Activated CD8-positive, alpha-beta memory T cell treated with anti-CD3 and anti-CD28 coated beads for 48 hours (primary cell): ENCODE data around the gene CDC42EP4.
A peak's percentile ranks its signal among the peaks of the same experiment; 100 is the strongest.

Experiments used
- DNase-seq, 3 experiments: peaks; one replicate each; pipeline ENCODE4 v3.0.0-alpha.2; 2020; ENCODE audit warnings: low read depth in 2 of 3, low spot score in 2 of 3

Gene CDC42EP4

GRCh38 chr17:73261952-73262675 lies 49.7 kb downstream of the CDC42EP4 start:
- DNase-seq = no peak

- DNase-seq = no peak
These were observed 50.2 kb downstream of the CDC42EP4 start, which contains the start of gene CPSF4L for GRCh38 chr17:73261617-73261951. Gene CPSF4L, minus strand, starts transcription at chr17:73261880. Its CDS starts 62 bp downstream, at chr17:73261818.

GRCh38 chr17:73257516-73257915 lies 54.3 kb downstream of the CDC42EP4 start:
- no peak for DNase-seq

- DNase-seq = no peak
These were observed 55.6 kb downstream of the CDC42EP4 start for GRCh38 chr17:73256220-73256619.

GRCh38 chr17:73255671-73256181 lies 56.1 kb downstream of the CDC42EP4 start:
- DNase-seq = peak in 2 of 3 experiments; percentile 23 to 36

GRCh38 chr17:73251871-73252270 lies 59.9 kb downstream of the CDC42EP4 start:
- DNase-seq = no peak

GRCh38 chr17:73250851-73251640 lies 60.8 kb downstream of the CDC42EP4 start:
- DNase-seq = no peak

- no peak for DNase-seq
These were observed 62.1 kb downstream of the CDC42EP4 start for GRCh38 chr17:73249700-73250099.

GRCh38 chr17:73248532-73248931 lies 63.3 kb downstream of the CDC42EP4 start:
- DNase-seq = no peak

GRCh38 chr17:73247726-73248125 lies 64.1 kb downstream of the CDC42EP4 start:
- DNase-seq = no peak

- no peak for DNase-seq
These were observed 71.2 kb downstream of the CDC42EP4 start for GRCh38 chr17:73240561-73240960.

GRCh38 chr17:73237714-73238113 lies 74.1 kb downstream of the CDC42EP4 start:
- no peak for DNase-seq

- DNase-seq = no peak
These were observed 77.1 kb downstream of the CDC42EP4 start for GRCh38 chr17:73234736-73235135.
